Astrocyte of the cerebellum (primary cell): ENCODE data around the gene RPS6KA5.

Experiments used
- DNase-seq: peaks from one replicate; pipeline ENCODE4 v3.0.0-alpha.2; 2011; ENCODE audit warnings: low read depth
- H3K4me3 ChIP-seq: 2 replicates; pipeline ENCODE4 v1.5.1; 2011; ENCODE audit warnings: mild to moderate bottlenecking, low read depth, low read length, moderate library complexity
- CTCF ChIP-seq: IDR thresholded peaks from 2 replicates; pipeline ENCODE4 v1.5.1; 2012; ENCODE audit warnings: low read length, low read depth, moderate library complexity, mild to moderate bottlenecking; ENCODE audit errors: missing control alignments
- in situ Hi-C: cut with HindIII; loops from 2 replicates; pipeline ENCODE4 v1.10.0; 2017; ENCODE audit warnings: low sequenced_read_pairs

Gene RPS6KA5

GRCh38 chr14:90811641-90812040 is 248.8 kb downstream of the RPS6KA5 start:
- H3K4me3 ChIP-seq: no peak overlapping the region
- no peak for TF ChIP-seq CTCF
- DNase-seq: no peak
- in situ Hi-C loops: no loop called here

DNA sequence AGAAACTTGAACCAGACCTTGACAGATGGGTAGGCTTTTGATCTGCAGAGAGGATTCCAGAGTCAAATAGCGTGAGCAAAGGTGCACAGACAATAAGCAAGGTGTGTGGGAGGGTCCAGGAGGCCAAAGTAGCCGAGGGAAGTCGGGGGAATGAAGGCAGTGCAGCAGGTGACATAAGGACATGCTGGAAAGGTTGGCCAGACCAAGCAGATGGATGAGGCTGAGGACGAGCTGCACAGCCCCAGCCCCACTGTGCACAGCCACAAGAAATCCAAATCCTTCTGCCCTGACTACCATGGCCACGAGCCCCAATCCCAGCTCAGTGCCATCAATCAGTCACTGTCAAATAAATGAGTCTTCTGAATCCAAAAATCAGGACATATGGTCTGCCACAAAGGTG is 249.6 kb downstream of the RPS6KA5 start:
- in situ Hi-C loops: no loop called here
- no peak for DNase-seq
- no peak for TF ChIP-seq CTCF

DNA sequence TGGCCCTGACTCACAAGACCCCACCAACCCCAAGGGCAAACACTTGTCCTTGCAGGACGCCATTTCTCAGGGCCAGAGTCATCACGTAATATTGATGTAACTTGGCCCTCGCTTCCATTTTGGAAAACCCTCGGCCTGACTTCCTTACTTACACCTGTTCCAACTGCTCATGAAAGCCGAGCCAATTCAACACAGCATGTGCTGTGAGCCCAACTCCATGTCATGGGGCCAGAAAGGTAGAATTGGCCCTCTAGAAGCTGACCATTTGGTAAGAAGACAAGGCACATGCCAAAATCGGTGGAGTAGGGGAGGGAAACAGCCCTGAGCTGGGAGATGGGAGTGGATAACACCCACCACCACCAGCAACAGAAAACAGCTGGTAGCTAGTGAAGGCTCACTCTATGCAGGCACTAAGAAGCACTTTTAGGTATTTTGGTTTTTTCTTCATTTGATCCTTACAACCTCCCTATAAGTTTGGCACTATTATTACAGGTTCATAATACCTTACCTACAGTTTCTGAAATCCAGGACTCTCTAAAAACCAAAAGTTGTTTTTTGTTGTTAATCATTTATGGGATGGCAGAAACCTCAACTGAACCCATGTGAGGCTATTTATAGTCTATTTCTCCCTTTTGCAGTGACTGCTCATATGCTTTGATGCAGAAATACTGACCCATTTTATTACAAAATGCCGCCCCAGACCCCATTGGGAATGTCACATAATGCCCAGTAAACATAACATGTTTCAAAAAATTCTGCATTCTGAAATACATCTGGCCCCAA is 250.7 kb downstream of the RPS6KA5 start:
- no peak overlapping the region for H3K4me3 ChIP-seq
- in situ Hi-C loops: no loop called here
- no peak for TF ChIP-seq CTCF
- no peak for DNase-seq

More for the DNA sequence above, 249.6 kb downstream of the RPS6KA5 start:
- H3K4me3 ChIP-seq: no peak overlapping the region

GRCh38 chr14:90808759-90809529 is 251.5 kb downstream of the RPS6KA5 start:
- no peak for DNase-seq
- in situ Hi-C loops: no loop called here
- no peak for TF ChIP-seq CTCF
- H3K4me3 ChIP-seq: no peak overlapping the region

DNA sequence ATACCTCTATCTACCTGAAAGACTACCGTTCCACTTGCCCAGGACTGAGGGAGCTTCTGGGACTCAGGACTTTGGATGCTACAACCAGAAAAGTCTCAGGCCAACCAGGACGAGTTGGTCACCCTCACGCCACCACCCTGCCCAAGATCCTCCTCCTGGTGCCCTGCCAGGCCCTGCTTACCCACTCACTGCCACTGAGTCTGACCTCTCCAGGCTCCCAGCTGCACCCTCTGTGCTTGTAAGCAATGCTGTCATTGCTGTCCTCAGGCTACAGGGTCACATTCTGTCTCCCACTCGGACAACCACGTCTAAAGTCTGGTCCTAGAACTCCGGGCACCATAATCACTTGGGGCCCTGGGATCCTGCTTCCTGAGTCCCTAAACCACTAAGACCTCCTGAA is 253.4 kb downstream of the RPS6KA5 start:
- TF ChIP-seq CTCF: no peak
- in situ Hi-C loops: no loop called here
- no peak overlapping the region for H3K4me3 ChIP-seq
- DNase-seq: no peak

DNA sequence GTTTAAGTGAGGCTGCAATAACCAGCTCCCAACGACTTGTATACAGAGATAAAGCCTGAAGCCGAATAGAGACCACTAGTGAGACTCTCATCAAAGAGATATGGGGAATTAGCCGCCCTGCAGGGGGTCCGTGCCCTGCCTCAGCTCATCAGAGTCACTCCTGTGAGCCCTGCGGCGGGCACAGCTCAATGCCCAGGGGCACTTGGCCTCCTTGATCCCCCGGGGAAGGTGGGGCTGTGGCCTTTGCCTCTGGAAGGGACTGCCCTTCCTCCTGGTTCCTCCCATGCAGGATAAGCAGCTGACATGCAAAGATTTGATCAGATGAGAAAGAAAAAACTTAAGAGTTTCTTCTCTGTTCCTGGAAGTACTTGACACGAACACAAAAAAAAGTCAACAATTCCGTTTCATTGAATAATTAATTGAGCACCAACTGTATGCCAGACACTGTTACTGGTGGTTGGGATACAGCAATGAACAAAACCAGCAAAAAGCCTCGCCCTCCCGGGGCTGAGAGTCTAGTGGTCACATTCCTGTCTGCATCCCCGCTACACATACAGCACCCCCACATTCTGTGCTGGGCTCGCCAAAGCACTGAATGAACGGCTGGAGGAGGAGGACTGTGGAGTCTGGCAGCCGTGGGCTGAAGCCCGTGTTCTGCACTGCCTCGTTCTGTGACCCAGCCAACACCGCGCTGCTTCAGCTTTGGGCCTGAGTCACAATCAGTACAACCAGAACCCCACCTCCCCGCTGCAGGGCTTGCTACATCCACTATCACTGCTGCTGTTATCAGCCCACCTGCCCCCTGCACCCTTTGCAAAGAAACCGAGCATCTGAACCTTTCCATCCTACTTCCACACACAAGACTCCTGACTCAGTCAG is 254.5 kb downstream of the RPS6KA5 start:
- H3K4me3 ChIP-seq: no peak overlapping the region
- in situ Hi-C loops: no loop called here
- DNase-seq: no peak
- no peak for TF ChIP-seq CTCF
